Measurements from ENCODE around the gene EXOC6. TPM values are rescaled to one million over a fixed set of nuclear protein-coding genes. Genes with fewer than 3 reads are reported as not detected.

Gene EXOC6
- 10 to 100 TPM; 10.3 to 11.2 (median 10.8) TPM for total RNA-seq

GRCh38 chr10:92848441-92849233 is at the start of gene EXOC6:
Gene EXOC6 (plus strand): TSS chr10:92848520. CDS start chr10:92848534, 14 bp downstream.
- peak; percentile 85 to 86 for ATAC-seq
- Mint-ChIP-seq H3K4me3 (peak within 1 kb of the TSS; percentile 89), H3K27me3 (ENCODE audit: low read depth) (no peaks in the 10 kb centered on the region), H3K9me3 (no peaks in the 10 kb centered on the region), H3K4me1 (ENCODE audit: low read depth) (peaks cover 34% of the 10 kb centered on the region), H3K36me3 (ENCODE audit: insufficient read depth) (no peaks in the 10 kb centered on the region)
- peak; percentile 79 for DNase-seq

DNA sequence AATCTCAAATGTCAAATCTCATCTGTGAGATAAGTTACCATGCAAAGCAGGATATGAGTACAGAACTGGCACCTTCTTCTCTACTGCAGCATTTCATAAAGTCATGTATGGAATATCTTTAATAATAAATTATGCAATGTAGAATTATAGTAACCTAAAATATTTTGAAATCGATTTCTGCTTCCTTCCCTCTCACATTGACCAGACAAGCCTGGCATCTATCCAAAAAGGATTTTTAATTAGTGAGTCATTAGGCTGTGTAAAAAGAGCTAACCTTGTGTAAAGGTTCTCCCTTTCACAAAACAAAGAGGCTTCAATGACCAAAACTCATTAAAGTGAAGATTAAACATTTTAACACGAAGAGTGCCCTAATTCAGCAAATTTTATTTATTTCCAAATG is 48.8 kb upstream of the EXOC6 start:
- H3K9me3 Mint-ChIP-seq, result no peaks in the 10 kb centered on the region
- H3K27me3 Mint-ChIP-seq (ENCODE audit: low read depth), result peaks cover 3% of the 10 kb centered on the region

GRCh38 chr10:92800134-92800733 is 48.1 kb upstream of the EXOC6 start:
- no peaks in the 10 kb centered on the region for H3K9me3 Mint-ChIP-seq
- peaks cover 5% of the 10 kb centered on the region for H3K27me3 Mint-ChIP-seq (ENCODE audit: low read depth)
- no peaks in the 10 kb centered on the region for H3K36me3 Mint-ChIP-seq (ENCODE audit: insufficient read depth)
- no peak overlapping the region for H3K4me3 Mint-ChIP-seq
- no peaks in the 10 kb centered on the region for H3K4me1 Mint-ChIP-seq (ENCODE audit: low read depth)
- DNase-seq (no peak), ATAC-seq (no peak)

More for the DNA sequence above, 48.8 kb upstream of the EXOC6 start:
- H3K4me3 Mint-ChIP-seq, result no peak overlapping the region
- no peaks in the 10 kb centered on the region for H3K4me1 Mint-ChIP-seq (ENCODE audit: low read depth)
- no peak for DNase-seq
- ATAC-seq, result no peak
- no peaks in the 10 kb centered on the region for H3K36me3 Mint-ChIP-seq (ENCODE audit: insufficient read depth)

DNA sequence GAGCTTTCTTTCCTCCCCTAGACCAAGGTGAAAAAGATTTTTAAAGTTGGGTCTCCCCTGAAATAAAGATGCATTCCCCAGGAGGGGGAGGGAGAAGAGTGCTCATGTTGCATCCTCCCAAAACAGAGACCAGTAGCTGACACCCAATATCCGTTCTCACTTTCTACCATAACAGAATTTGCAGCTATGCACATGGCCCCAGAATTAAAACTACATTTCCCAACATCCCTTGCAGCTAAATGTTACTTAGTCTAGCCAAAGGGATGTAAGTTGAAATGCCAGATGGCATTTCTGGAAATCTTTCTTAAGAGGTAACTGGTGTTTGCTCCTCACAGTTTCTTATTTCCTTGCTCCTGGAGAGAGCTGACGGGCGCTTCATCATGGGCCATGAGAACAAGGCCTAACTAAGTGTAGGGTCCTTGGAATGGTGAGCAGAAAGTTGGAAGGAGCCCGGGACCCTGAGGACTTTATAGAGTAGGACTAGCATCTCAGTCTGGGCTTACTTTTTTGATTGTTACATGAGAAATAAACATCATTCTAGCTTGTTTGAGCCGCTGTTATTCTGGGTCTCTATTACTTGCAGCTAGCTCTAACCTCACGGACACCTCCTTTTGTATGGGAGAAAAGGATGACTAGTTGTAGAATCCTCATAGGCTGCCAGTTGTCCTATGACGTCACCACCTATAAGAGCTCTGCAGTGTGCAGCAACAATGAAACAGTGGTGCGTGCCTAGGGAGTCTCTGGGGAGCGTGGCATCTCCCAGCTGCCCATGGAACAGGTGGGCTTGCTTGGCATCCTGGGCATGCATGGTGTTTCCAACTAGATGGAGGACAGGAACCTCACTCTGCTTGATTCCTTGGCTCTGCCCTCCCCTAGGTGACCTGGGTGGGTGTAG is 46.1 kb upstream of the EXOC6 start:
- Mint-ChIP-seq H3K27me3 (ENCODE audit: low read depth) (peaks cover 7% of the 10 kb centered on the region), H3K36me3 (ENCODE audit: insufficient read depth) (no peaks in the 10 kb centered on the region), H3K4me3 (no peak overlapping the region), H3K9me3 (no peaks in the 10 kb centered on the region), H3K4me1 (ENCODE audit: low read depth) (no peaks in the 10 kb centered on the region)
- ATAC-seq, result no peak
- no peak for DNase-seq

- Mint-ChIP-seq H3K27me3 (ENCODE audit: low read depth) (peaks cover 19% of the 10 kb centered on the region), H3K9me3 (no peaks in the 10 kb centered on the region), H3K4me1 (ENCODE audit: low read depth) (no peaks in the 10 kb centered on the region), H3K36me3 (ENCODE audit: insufficient read depth) (no peaks in the 10 kb centered on the region), H3K4me3 (no peak overlapping the region)
- no peak for ATAC-seq
- DNase-seq, result no peak
These were observed 38.5 kb upstream of the EXOC6 start for GRCh38 chr10:92809840-92810239.

DNA sequence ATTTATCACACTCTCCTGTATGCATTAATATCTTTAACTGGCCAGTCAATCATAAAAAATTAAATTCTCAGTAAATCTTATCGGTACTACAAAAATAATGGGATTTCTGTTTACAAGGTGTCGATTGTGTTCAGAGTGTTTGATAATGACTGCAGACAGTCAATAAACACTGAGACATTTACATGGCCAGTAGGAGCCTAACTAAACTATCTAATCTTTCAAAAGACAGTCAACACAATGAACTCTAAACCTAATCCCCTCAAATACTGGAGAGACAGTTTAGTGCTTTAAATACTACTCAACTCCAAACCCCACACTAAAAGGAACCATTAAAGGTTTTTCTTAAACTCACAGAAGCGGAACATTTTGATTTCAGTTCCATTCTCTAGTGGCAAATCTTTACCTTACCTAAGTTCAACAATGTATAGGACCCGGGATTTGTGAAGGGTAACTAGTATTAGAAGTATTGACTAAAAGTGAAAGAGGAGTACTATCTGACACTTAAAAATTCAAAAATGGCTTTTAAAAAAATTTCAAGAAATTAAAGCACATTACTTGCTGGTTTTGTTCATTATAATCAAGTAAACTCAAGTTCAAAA is 37.3 kb upstream of the EXOC6 start:
- no peaks in the 10 kb centered on the region for H3K9me3 Mint-ChIP-seq
- ATAC-seq, result no peak
- DNase-seq, result no peak
- H3K36me3 Mint-ChIP-seq (ENCODE audit: insufficient read depth), result no peaks in the 10 kb centered on the region
- H3K27me3 Mint-ChIP-seq (ENCODE audit: low read depth), result peaks cover 18% of the 10 kb centered on the region
- H3K4me3 Mint-ChIP-seq, result no peak overlapping the region
- H3K4me1 Mint-ChIP-seq (ENCODE audit: low read depth), result no peaks in the 10 kb centered on the region

DNA sequence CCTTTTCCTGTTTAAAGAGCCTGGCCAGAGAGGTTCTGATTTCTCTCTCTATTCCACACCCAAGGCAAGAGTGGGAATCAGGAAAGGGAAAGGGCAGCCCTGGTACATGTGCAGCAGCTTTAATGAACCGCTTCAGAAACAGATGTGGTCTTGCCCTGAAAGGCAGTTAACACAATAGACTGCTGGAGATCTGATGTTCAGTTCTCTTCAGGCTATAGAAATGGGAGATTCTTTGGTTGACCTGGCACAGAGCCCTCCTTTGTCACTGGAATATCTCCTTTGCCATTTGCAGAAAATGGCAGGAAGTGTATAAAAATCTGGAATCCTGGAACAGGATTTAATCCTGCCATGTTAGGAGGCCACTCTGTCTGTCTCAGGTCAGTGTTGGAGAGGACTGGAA is 36.3 kb upstream of the EXOC6 start:
- no peaks in the 10 kb centered on the region for H3K9me3 Mint-ChIP-seq
- no peaks in the 10 kb centered on the region for H3K4me1 Mint-ChIP-seq (ENCODE audit: low read depth)
- ATAC-seq, result no peak
- no peaks in the 10 kb centered on the region for H3K36me3 Mint-ChIP-seq (ENCODE audit: insufficient read depth)
- no peak for DNase-seq
- H3K4me3 Mint-ChIP-seq, result no peak overlapping the region
- peaks cover 14% of the 10 kb centered on the region for H3K27me3 Mint-ChIP-seq (ENCODE audit: low read depth)

DNA sequence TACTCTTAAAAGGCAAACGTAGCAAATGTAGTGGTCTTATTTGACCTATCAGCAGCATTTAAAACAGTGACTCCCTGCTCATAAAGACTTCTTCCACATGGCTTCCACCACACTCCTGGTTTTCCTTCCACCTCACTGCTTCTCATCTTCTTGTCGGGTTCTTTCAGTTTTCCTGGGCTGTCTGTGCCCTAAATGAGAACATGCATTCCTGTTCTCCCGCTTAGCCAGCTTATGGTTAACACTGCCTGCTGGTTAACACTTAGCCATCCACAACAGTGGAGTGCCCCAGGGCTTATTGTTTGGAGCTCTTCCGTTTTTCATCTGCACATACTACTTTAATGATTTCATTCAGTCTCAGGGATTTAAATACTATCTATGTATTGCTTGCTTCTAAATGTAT is 34.3 kb upstream of the EXOC6 start:
- H3K36me3 Mint-ChIP-seq (ENCODE audit: insufficient read depth), result no peaks in the 10 kb centered on the region
- DNase-seq (no peak), ATAC-seq (no peak)
- no peaks in the 10 kb centered on the region for H3K9me3 Mint-ChIP-seq
- no peak overlapping the region for H3K4me3 Mint-ChIP-seq
- peaks cover 4% of the 10 kb centered on the region for H3K27me3 Mint-ChIP-seq (ENCODE audit: low read depth)
- no peaks in the 10 kb centered on the region for H3K4me1 Mint-ChIP-seq (ENCODE audit: low read depth)

GRCh38 chr10:92814790-92815189 is 33.5 kb upstream of the EXOC6 start:
- no peak for DNase-seq
- no peak for ATAC-seq
- H3K9me3 Mint-ChIP-seq, result no peaks in the 10 kb centered on the region
- no peaks in the 10 kb centered on the region for H3K36me3 Mint-ChIP-seq (ENCODE audit: insufficient read depth)
- no peak overlapping the region for H3K4me3 Mint-ChIP-seq
- no peaks in the 10 kb centered on the region for H3K4me1 Mint-ChIP-seq (ENCODE audit: low read depth)
- H3K27me3 Mint-ChIP-seq (ENCODE audit: low read depth), result peaks cover 4% of the 10 kb centered on the region

- Mint-ChIP-seq H3K9me3 (no peaks in the 10 kb centered on the region), H3K4me3 (no peak overlapping the region), H3K36me3 (ENCODE audit: insufficient read depth) (no peaks in the 10 kb centered on the region), H3K4me1 (ENCODE audit: low read depth) (no peaks in the 10 kb centered on the region), H3K27me3 (ENCODE audit: low read depth) (peaks cover 4% of the 10 kb centered on the region)
- ATAC-seq, result no peak
- DNase-seq, result no peak
These were observed 32.2 kb upstream of the EXOC6 start for GRCh38 chr10:92816091-92816531.

DNA sequence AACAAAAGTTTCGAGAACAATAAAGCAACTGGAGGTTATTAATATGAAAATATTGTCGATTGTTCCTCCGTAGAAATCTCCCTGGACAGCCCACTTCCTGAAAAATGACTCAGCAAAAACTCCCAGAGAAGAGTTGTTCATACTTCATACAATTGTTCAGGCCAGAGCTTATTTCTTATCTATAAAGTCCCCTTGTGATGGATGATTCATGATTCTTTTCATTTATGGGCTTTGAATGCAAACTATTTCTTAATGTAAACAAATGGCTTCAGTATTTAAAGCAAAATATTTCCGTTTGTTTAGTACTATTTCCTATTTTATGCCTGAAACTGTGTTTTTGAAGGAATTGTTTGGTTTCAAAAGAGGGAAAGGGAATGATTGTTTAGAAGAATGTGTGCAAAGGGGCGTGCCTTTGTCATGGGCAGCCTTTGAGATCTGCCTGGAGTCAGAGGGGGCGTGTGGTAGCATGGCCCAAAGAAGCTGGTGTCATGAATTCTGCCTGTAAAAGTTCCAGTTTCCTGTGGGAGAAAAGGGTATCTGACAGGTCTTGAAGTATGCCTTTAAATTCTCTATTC is 26.2 kb upstream of the EXOC6 start:
- DNase-seq, result no peak
- no peaks in the 10 kb centered on the region for H3K9me3 Mint-ChIP-seq
- no peak overlapping the region for H3K4me3 Mint-ChIP-seq
- no peaks in the 10 kb centered on the region for H3K27me3 Mint-ChIP-seq (ENCODE audit: low read depth)
- no peak for ATAC-seq
- no peaks in the 10 kb centered on the region for H3K36me3 Mint-ChIP-seq (ENCODE audit: insufficient read depth)
- peaks cover 7% of the 10 kb centered on the region for H3K4me1 Mint-ChIP-seq (ENCODE audit: low read depth)

DNA sequence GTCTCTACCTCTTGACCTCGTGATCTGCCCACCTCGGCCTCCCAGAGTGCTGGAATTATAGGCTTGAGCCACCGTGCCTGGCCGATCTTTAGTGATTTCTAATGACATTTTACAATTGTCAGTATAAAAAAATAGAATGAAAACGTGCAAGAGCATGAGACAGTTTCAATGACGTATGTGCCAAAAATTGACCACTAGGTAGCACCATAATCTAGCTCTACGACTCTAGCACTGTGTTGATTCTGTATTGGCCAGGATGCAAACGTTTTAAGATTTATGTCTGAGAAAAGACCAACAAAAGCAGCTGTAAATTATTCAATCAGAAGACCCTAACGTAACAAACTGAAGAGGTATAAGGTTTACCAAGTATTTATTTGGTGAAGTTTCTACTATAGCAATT is 25.4 kb upstream of the EXOC6 start:
- Mint-ChIP-seq H3K36me3 (ENCODE audit: insufficient read depth) (no peaks in the 10 kb centered on the region), H3K4me1 (ENCODE audit: low read depth) (peaks cover 7% of the 10 kb centered on the region), H3K4me3 (no peak overlapping the region), H3K27me3 (ENCODE audit: low read depth) (no peaks in the 10 kb centered on the region), H3K9me3 (no peaks in the 10 kb centered on the region)
- DNase-seq (no peak), ATAC-seq (no peak)

DNA sequence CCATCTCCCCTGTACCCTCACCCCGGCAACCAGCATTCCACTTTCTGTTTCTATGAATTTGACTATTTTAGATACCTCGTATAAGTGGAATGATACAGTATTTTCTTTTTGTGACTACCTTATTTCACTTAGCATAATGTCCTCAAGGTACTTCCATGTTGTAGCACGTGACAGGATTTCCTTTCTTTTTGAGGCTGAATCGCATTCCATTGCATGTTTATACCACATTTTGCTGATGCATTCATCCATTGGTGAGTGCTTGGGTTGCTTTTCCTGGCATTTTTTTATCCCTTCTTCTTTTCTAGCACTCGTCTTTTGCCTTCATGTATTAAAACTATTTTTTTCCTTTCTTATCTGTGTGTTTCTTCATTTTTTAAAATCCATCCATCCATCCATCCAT is 22.3 kb upstream of the EXOC6 start:
- ATAC-seq, result no peak
- no peak for DNase-seq
- Mint-ChIP-seq H3K4me3 (no peak overlapping the region), H3K9me3 (no peaks in the 10 kb centered on the region), H3K4me1 (ENCODE audit: low read depth) (peaks cover 16% of the 10 kb centered on the region), H3K27me3 (ENCODE audit: low read depth) (no peaks in the 10 kb centered on the region), H3K36me3 (ENCODE audit: insufficient read depth) (no peaks in the 10 kb centered on the region)

- peaks cover 17% of the 10 kb centered on the region for H3K4me1 Mint-ChIP-seq (ENCODE audit: low read depth)
- no peaks in the 10 kb centered on the region for H3K9me3 Mint-ChIP-seq
- H3K27me3 Mint-ChIP-seq (ENCODE audit: low read depth), result no peaks in the 10 kb centered on the region
- H3K36me3 Mint-ChIP-seq (ENCODE audit: insufficient read depth), result no peaks in the 10 kb centered on the region
- DNase-seq (no peak), ATAC-seq (no peak)
- no peak overlapping the region for H3K4me3 Mint-ChIP-seq
These were observed 21.8 kb upstream of the EXOC6 start for GRCh38 chr10:92826504-92826903.

All from activated T-cell treated with anti-CD3 and anti-CD28 coated beads, Interleukin-2, amount 50 U/mL, for 4 hours (primary cell).